Stimulated activated CD8-positive, alpha-beta memory T cell treated with anti-CD3 and anti-CD28 coated beads, Interleukin-12 subunit alpha, Interleukin-12 subunit beta, amount 100 ng/mL, for 24 hours (primary cell): ENCODE data around the gene KDM5B.
"Not testable (repeated sequence)": the region's sequence is repeated elsewhere in the genome, so short reads cannot be mapped to it uniquely, and the experiment has no call there.

ENCODE experiments used
- DNase-seq: peaks from one replicate; pipeline ENCODE4 v3.0.0-alpha.2; 2020; ENCODE audit errors: extremely low read depth

Gene KDM5B

GRCh38 chr1:202807926-202808757 lies at the start of gene KDM5B:
KDM5B (minus strand) TSS chr1:202808421; CDS start chr1:202808305, 116 bp downstream.
- DNase-seq, result no peak

GRCh38 chr1:202857136-202857610 lies 49.0 kb upstream of the KDM5B start:
- DNase-seq, result no peak

GRCh38 chr1:202856014-202856413 lies 47.8 kb upstream of the KDM5B start:
- no peak for DNase-seq

GRCh38 chr1:202854787-202855186 lies 46.6 kb upstream of the KDM5B start:
- DNase-seq, result no peak

- DNase-seq, result no peak
Observed at GRCh38 chr1:202852163-202852904, 44.1 kb upstream of the KDM5B start.

- no peak for DNase-seq
Observed at GRCh38 chr1:202850593-202851362, 42.6 kb upstream of the KDM5B start.

GRCh38 chr1:202848191-202848542 lies 39.9 kb upstream of the KDM5B start:
- DNase-seq, result no peak

GRCh38 chr1:202844935-202845334 lies 36.7 kb upstream of the KDM5B start:
- no peak for DNase-seq

GRCh38 chr1:202844259-202844658 lies 36.0 kb upstream of the KDM5B start:
- DNase-seq, result no peak

GRCh38 chr1:202843081-202843480 lies 34.9 kb upstream of the KDM5B start:
- no peak for DNase-seq

GRCh38 chr1:202837746-202838262 lies 29.6 kb upstream of the KDM5B start:
- DNase-seq, result no peak

- DNase-seq, result no peak
Observed at GRCh38 chr1:202836623-202837403, 28.6 kb upstream of the KDM5B start.

GRCh38 chr1:202835548-202836072 lies 27.4 kb upstream of the KDM5B start:
- DNase-seq, result no peak

GRCh38 chr1:202834771-202835547 lies 26.7 kb upstream of the KDM5B start:
- no peak for DNase-seq

GRCh38 chr1:202831906-202832305 lies 23.7 kb upstream of the KDM5B start:
- DNase-seq, result no peak

GRCh38 chr1:202829223-202829622 lies 21.0 kb upstream of the KDM5B start:
- not testable (repeated sequence) for DNase-seq

- no peak for DNase-seq
Observed at GRCh38 chr1:202825748-202826147, 17.5 kb upstream of the KDM5B start.

- no peak for DNase-seq
Observed at GRCh38 chr1:202821467-202821866, 13.2 kb upstream of the KDM5B start.

- DNase-seq, result no peak
Observed at GRCh38 chr1:202818819-202819218, 10.6 kb upstream of the KDM5B start.

- no peak for DNase-seq
Observed at GRCh38 chr1:202815120-202815519, 6.9 kb upstream of the KDM5B start.
